ENCODE measurements around the gene KLHL35. TPM values are rescaled to one million over a fixed set of nuclear protein-coding genes. Genes with fewer than 3 reads are reported as not detected.

Gene KLHL35
- total RNA-seq, 6 donors from 2014 or later, result 3.5 to 7.3 (median 4.3) TPM

DNA sequence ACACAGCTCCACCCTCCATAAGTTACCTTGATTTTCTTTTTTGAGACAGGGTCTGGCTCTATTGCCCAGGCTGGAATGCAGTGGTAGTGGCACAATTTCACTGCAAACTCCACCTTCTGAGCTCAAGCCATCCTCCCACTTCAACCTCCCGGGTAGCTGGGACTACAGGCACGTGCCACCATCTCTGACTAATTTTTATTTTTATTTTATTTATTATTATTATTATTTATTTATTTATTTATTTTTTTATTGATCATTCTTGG is 24.1 kb downstream of the KLHL35 start:
- no peaks in the 10 kb centered on the region for H3K9me3 ChIP-seq
- H3K27ac ChIP-seq, result no peak overlapping the region
- H3K4me1 ChIP-seq, result peaks cover 0 to 8% (median 5%) of the 10 kb centered on the region in 4 donors
- DNase-seq (no peak), ATAC-seq (ENCODE audit: low FRiP score in 2 of 2) (no peak)
- H3K4me3 ChIP-seq, result no peak overlapping the region
- peaks cover 29 to 69% (median 47%) of the 10 kb centered on the region in 4 donors for H3K36me3 ChIP-seq
- WGBS, 2 donors, result 80 to 93% methylated on average over 2 of the region's 2 CpGs
- H3K27me3 ChIP-seq, result no peaks in the 10 kb centered on the region
- no peak for TF ChIP-seq POLR2A (IDR thresholded peaks at IDR 0.05)
- no peak for TF ChIP-seq POLR2AphosphoS5 (IDR thresholded peaks at IDR 0.05)

DNA sequence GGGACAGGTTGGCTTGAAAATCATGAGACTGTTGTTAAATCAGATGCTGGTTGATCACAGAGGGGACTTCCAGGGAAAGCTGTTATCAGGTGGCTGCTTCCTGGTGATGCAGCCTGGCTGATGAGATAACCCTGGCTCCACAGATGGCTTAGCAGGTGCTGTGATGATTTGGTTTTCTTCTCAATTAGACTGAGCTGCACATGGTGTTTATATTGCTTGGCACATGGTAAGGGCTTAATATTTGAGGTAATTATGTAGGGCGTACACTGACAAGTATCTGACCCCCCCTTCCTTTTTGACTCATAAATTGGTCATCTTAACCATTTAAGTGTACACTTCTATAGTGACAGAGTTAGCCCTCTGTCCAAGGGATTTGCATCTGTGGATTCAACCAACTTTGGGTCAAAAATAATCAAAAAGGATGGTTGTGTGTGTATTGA is 26.6 kb downstream of the KLHL35 start:
- 19 to 50% methylated on average over 1 of the region's 1 CpG for WGBS, 2 donors
- Histone ChIP-seq H3K27me3 (no peaks in the 10 kb centered on the region), H3K9me3 (no peaks in the 10 kb centered on the region), H3K4me1 (peaks cover 13 to 30% (median 25%) of the 10 kb centered on the region in 4 donors), H3K36me3 (peaks cover 40 to 73% (median 61%) of the 10 kb centered on the region in 4 donors), H3K4me3 (no peak overlapping the region), H3K27ac (no peak overlapping the region)
- DNase-seq (no peak), ATAC-seq (ENCODE audit: low FRiP score in 2 of 2) (peak in 1 of 2 donors; percentile 6)
- TF ChIP-seq POLR2A (IDR thresholded peaks at IDR 0.05), result no peak
- TF ChIP-seq EP300 (IDR thresholded peaks at IDR 0.05), result no peak
- TF ChIP-seq, protein P1, sequence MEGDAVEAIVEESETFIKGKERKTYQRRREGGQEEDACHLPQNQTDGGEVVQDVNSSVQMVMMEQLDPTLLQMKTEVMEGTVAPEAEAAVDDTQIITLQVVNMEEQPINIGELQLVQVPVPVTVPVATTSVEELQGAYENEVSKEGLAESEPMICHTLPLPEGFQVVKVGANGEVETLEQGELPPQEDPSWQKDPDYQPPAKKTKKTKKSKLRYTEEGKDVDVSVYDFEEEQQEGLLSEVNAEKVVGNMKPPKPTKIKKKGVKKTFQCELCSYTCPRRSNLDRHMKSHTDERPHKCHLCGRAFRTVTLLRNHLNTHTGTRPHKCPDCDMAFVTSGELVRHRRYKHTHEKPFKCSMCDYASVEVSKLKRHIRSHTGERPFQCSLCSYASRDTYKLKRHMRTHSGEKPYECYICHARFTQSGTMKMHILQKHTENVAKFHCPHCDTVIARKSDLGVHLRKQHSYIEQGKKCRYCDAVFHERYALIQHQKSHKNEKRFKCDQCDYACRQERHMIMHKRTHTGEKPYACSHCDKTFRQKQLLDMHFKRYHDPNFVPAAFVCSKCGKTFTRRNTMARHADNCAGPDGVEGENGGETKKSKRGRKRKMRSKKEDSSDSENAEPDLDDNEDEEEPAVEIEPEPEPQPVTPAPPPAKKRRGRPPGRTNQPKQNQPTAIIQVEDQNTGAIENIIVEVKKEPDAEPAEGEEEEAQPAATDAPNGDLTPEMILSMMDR (IDR thresholded peaks at IDR 0.05), result no peak
- peak in 1 of 2 donors; percentile 29 for TF ChIP-seq POLR2AphosphoS5 (IDR thresholded peaks at IDR 0.05)

DNA sequence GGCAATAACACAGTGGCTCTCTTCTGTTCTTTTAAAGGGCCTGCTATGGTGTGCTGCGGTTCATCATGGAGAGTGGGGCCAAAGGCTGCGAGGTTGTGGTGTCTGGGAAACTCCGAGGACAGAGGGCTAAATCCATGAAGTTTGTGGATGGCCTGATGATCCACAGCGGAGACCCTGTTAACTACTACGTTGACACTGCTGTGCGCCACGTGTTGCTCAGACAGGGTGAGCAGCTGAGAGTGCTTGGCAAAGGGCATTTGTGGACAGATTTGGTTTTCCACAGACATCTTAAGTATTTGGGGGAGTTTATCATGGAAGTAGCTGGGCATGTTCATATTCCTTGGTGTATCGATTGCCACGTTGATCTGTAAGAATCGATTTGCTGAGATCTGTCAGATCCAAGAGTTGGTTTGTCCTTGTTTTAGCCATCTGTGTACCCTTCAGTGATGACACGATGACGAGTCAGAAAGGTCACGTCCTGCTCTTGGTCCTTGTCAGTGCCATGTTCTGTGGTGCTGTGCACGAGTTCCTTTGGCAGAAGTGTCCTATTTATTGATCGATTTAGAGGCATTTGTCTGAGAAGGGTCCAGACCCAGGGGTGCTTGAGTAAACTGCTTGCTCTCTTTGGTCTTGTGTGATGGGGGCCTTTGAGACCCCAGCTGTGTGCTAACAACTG is 28.9 kb downstream of the KLHL35 start:
- no peak for ATAC-seq (ENCODE audit: low FRiP score in 2 of 2)
- no peak for DNase-seq

DNA sequence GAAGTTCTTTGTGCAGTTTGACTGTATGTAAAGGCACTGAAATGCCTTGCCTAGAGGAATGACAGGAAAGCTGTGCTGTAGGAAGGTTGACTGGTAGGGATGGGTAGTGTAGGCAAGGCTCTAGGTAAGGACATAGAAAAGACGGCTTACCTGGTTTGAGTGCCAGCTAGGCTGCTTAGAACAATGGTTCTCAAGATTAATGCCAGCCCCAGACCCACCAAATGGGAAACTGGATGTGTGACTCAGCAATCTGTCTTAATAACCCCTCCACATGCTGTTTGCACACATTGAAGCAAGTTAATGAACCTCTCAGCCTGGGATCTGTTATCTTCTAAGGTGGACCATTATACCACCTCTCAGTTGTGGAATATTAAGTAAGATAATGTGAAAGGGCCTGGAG is 30.0 kb downstream of the KLHL35 start:
- DNase-seq, result no peak
- Histone ChIP-seq H3K27me3 (no peaks in the 10 kb centered on the region), H3K27ac (peak overlapping the region in 1 of 4 donors; percentile 22), H3K4me3 (no peak overlapping the region), H3K9me3 (no peaks in the 10 kb centered on the region), H3K36me3 (peaks cover 40 to 75% (median 61%) of the 10 kb centered on the region in 4 donors), H3K4me1 (peaks cover 21 to 50% (median 33%) of the 10 kb centered on the region in 4 donors)
- ATAC-seq (ENCODE audit: low FRiP score in 2 of 2), result no peak
- 67 to 79% methylated on average over 1 of the region's 1 CpG for WGBS, 2 donors
- TF ChIP-seq, protein P1 (IDR thresholded peaks at IDR 0.05), result no peak
- TF ChIP-seq POLR2A (IDR thresholded peaks at IDR 0.05), result no peak
- TF ChIP-seq EP300 (IDR thresholded peaks at IDR 0.05), result no peak
- no peak for TF ChIP-seq POLR2AphosphoS5 (IDR thresholded peaks at IDR 0.05)

More for the DNA sequence above, 28.9 kb downstream of the KLHL35 start:
- Histone ChIP-seq H3K9me3 (no peaks in the 10 kb centered on the region), H3K36me3 (peaks cover 40 to 82% (median 63%) of the 10 kb centered on the region in 4 donors), H3K4me3 (no peak overlapping the region), H3K27ac (no peak overlapping the region), H3K27me3 (no peaks in the 10 kb centered on the region), H3K4me1 (peaks cover 21 to 46% (median 37%) of the 10 kb centered on the region in 4 donors)
- TF ChIP-seq POLR2AphosphoS5 (IDR thresholded peaks at IDR 0.05), result no peak
- no peak for TF ChIP-seq EP300 (IDR thresholded peaks at IDR 0.05)
- TF ChIP-seq, protein P1 (IDR thresholded peaks at IDR 0.05), result no peak
- no peak for TF ChIP-seq POLR2A (IDR thresholded peaks at IDR 0.05)
- WGBS, 2 donors, result 88 to 90% methylated on average over 15 of the region's 15 CpGs

DNA sequence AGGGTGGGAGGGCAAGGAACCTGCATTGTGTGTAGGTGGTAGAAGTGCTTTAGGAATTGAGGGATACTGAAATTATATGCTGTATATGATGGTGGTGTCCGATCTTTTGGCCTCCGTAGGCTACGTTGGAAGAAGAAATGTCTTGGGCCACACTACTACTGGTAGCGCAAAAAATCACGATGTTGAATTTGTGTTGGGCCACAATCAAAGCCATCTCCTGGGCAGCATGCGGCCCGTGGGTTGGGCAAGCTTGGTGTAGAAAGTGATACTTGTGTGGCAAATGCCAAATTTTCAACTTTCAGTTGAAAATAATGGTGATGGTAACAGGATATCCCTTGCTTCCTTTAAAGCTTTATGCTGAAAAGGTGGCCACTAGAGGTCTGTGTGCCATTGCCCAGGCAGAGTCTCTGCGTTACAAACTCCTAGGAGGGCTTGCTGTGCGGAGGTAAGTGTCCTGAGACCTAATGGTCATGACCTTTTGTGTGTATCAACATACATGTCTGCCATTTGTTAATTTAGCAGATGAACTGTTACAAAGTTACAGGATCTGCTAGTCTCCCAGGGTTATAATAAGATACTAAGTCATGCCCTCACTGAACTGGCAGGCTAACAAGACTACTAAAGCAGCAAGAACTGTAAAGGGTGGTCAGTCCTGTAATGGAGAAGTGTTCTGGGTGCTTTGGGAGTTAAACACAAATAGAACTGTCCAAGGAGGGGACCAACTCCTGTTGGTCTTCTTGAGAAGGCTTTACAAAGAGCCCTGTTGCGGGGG is 30.8 kb downstream of the KLHL35 start:
- H3K36me3 ChIP-seq, result peaks cover 40 to 67% (median 57%) of the 10 kb centered on the region in 4 donors
- TF ChIP-seq EP300 (IDR thresholded peaks at IDR 0.05), result no peak
- WGBS, 2 donors, result 87 to 88% methylated on average over 8 to 10 of the region's 10 CpGs
- DNase-seq (no peak), ATAC-seq (ENCODE audit: low FRiP score in 2 of 2) (no peak)
- no peaks in the 10 kb centered on the region for H3K9me3 ChIP-seq
- H3K27ac ChIP-seq, result peak overlapping the region in 1 of 4 donors; percentile 22
- no peaks in the 10 kb centered on the region for H3K27me3 ChIP-seq
- peaks cover 21 to 50% (median 31%) of the 10 kb centered on the region in 4 donors for H3K4me1 ChIP-seq
- peak overlapping the region in 1 of 4 donors; percentile 71 for H3K4me3 ChIP-seq
